Posterior vena cava (tissue), 2 donors: ENCODE results near the gene INPP4B. TPM values are rescaled to one million over a fixed set of nuclear protein-coding genes. Genes with fewer than 3 reads are reported as not detected.
A peak's percentile ranks its signal among the peaks of the same experiment; 100 is the strongest.

ENCODE experiments used
- DNase-seq: peaks from one replicate; pipeline ENCODE4 v3.0.0-alpha.2; 2020; ENCODE audit warnings: low spot score
- intact Hi-C, 2 donors: fragments of 100-400 bp; cut with DNase I; formaldehyde crosslinking; loops; one replicate each; pipeline versions ENCODE4 v1.14.1 to v1.14.2; 2022 to 2023
- long read RNA-seq, 2 donors: library from polyadenylated mRNA; unstranded; transcript quantifications; one replicate each; pipeline ENCODE4 v2.0.0, GENCODE V29; 2020 to 2021
- total RNA-seq, 2 donors: library from RNA; stranded (reverse); fragmentation: NEBNext Ultra II Directional; extraction: Animal tissue kit (Norgen Biotek cat#: 25700); gene quantifications; one replicate each; pipeline ENCODE4 v1.2.1, GENCODE V29; 2021
- donor health status: DM: yes; HTN: yes; CAD: no.
- donor health status: DM: yes; HTN: yes; CAD: no.

Gene INPP4B
- total RNA-seq: 10 to 100 TPM; 24.9 to 25.7 TPM
- long read RNA-seq, donor 1, partial matches to known transcripts: 3 of 19 reads
- long read RNA-seq, donor 1, other reads (novel, unspliced or antisense): 16 of 19 reads
- long read RNA-seq, donor 2, partial matches to known transcripts: 14 of 22 reads
- long read RNA-seq, donor 2, other reads (novel, unspliced or antisense): 7 of 22 reads

DNA sequence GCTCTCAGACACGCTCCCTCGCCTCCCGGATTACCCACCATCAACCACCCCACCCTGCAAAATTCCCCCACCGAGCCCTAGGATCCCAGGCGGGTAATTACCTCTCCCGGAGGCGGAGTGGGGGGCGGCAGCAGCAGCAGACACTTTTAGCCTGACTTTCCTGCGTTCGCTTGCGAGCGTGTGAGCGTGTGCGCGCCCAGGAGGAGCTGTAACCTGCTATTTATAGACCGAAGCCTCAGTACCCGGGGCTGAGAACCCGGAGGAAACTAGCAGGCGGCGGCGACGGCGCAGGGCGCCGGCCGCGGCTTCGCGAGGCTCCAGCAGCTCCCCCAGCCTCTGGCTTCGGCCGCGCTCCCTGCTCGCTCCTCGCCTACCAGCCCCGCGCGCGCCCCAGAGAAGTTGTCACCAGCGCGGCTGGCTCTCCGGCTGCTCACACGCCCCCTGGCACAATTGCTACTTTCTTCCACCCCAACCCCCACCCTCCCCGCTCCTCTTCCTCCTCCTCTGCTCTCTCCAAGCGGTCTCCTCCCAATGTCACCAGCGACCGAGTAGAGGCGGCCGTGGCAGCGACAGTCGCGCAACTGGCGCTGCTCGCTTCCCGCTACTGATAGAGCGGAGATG is at the start of gene INPP4B:
Gene INPP4B, minus strand, starts transcription at position 194 of the 621 bp plus-strand sequence.
- intact Hi-C loops: loop anchor here in 1 of 2 donors (10.0 kb wide), 1 partner anchor 721 kb away; no protein-coding TSS in a partner anchor
- DNase-seq: peak; percentile 81

GRCh38 chr4:142893012-142893411 is 46.9 kb upstream of the INPP4B start:
- intact Hi-C loops: no loop called here
- no peak for DNase-seq

- intact Hi-C loops: no loop called here
- no peak for DNase-seq
Observed at GRCh38 chr4:142886566-142886965, 40.5 kb upstream of the INPP4B start.

GRCh38 chr4:142883040-142883832 is 37.1 kb upstream of the INPP4B start:
- intact Hi-C loops: no loop called here
- no peak for DNase-seq

DNA sequence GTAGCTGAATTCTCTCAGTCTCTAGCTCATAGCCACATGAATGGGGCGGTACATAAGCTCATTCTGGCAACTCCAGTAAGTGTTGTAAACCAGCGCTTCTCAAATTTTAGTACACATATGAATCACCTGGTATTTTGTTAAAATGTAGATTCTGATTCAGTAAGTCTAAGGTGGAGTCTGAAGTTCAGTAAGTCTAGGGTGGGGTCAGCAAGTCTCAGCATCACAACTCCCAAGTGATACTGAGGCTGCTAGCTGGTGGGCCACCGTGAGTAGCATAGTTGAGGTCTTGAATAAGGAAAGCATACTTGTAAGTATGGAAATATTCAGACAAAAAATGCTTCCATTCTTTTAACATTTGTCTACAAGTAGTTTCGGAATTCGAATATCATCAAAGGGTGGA is 36.1 kb upstream of the INPP4B start:
- DNase-seq: no peak
- intact Hi-C loops: no loop called here

DNA sequence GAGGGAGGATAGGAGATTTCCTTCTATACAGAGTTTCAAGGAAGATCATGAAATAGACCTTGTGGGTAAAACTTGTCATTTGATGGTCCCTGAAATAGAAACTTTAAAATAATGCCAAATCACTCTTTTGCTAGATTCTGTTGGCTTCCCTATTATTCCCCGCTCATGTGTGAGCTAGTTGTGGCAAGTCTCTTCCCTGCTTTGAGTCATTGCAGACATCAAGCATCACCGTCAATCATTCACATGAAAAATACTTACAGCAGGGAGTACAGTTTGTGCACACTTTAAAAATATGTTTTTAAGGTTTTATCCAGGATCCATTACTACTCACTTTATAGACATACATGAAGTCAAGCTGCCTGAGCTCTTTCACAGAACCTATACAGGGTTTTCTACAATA is 35.2 kb upstream of the INPP4B start:
- intact Hi-C loops: no loop called here
- DNase-seq: no peak

DNA sequence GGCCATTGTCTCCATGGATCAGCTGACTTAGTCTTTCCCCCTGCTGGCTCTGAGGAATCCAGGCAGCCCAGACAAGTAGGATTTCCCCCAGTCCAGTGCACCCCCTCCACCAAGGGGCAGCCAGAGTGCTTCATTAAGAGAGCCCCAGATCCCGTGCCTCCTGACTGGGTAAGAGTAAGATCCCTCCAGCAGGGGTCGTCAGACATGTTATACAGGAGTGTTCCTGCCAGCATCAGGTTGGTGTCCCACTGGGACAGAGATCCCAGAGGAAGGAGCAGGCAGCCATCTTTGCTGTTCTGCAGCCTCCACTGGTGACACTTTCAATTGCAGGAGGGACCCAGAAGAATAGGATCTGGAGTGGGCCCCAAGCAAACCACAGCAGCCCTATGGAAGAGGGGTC is 29.0 kb upstream of the INPP4B start:
- DNase-seq: no peak
- intact Hi-C loops: no loop called here

- no peak for DNase-seq
- intact Hi-C loops: no loop called here
Observed at GRCh38 chr4:142874684-142875083, 28.6 kb upstream of the INPP4B start.

- DNase-seq: no peak
- intact Hi-C loops: no loop called here
Observed at GRCh38 chr4:142866685-142867084, 20.6 kb upstream of the INPP4B start.

- intact Hi-C loops: no loop called here
- DNase-seq: no peak
Observed at GRCh38 chr4:142861351-142861750, 15.2 kb upstream of the INPP4B start.

DNA sequence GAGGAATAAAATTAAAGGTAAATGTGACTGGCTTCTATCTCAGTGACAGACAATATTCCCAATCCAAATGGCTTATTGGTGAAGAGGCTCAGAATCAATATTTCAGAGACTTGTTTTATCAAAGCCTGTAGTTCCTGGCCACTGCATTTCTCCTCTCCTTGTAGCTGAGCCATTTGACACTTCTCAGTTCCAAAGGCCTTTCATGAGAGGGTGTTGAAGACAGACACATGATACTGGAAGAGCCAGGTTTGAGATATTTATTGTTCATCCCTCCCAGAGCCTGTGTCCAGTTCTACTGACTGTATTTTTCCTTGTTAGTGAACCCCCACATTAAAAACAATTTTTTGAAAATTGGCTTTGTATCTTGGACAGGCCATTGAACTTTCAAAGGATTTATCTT is 12.9 kb upstream of the INPP4B start:
- DNase-seq: no peak
- intact Hi-C loops: no loop called here

GRCh38 chr4:142858446-142858845 is 12.3 kb upstream of the INPP4B start:
- DNase-seq: no peak
- intact Hi-C loops: no loop called here

DNA sequence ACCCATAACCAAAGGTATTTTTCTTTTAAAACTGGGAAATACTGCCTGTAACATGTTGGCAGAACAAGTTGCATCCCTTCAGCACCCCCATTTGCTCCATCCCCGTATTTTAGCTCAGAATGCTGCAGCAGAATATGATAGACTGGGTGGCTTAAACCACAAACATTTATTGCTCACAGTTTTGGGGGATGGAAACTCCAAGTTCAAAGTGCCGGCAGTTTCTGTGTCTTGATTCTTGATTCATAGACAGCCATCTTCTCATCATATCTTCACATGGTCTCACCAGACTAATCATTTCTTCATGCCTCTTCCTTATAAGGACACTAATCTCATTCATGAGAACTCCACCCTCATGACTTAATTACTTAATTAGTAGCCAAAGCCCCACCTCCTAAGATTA is 10.5 kb upstream of the INPP4B start:
- no peak for DNase-seq
- intact Hi-C loops: no loop called here

GRCh38 chr4:142850478-142850877 is 4.4 kb upstream of the INPP4B start:
- intact Hi-C loops: no loop called here
- no peak for DNase-seq

DNA sequence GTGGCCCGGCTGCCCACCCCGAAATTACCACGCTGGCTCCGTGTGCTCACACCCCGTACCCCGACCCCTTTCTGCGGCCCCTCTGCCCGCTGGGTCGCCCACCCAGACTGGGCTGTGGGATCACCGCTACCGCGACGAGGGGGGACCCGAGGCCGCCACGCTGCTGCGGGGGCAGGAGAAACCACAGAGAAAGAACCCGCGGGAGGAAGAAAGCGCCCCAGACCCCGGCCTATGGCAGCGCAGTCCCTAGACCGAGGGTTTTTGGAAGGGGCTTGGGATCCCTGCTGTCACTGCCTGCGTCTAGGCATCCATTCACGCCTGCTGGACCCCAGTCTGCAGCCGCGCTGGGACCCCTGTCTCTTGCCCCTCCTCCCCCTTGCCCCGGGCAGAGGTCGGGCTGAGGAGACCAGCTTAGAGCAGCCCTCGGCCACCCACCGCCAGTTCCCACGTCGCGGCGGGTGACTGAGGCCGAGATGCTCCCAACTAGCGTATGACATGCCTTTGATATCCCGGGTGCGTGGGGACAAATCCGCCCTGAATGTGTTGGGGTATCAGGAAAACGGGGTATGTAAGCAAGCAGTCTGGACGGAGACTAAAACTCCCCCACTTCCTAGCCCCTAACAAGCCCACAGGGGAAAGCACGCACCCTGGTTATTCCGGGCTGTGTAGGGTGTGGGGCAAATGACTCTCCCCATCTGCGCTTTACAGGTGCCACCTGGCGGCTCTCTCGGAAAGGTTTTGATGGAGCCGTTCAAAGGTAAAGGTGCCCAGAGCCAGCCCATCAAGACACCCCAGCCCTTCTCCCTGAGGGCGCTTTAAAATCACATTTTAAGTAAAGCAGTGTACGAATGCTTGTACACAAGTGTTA is 862 bp upstream of the INPP4B start:
- DNase-seq: no peak
- intact Hi-C loops: loop anchor here in 1 of 2 donors (10.0 kb wide), 1 partner anchor 722 kb away; no protein-coding TSS in a partner anchor

DNA sequence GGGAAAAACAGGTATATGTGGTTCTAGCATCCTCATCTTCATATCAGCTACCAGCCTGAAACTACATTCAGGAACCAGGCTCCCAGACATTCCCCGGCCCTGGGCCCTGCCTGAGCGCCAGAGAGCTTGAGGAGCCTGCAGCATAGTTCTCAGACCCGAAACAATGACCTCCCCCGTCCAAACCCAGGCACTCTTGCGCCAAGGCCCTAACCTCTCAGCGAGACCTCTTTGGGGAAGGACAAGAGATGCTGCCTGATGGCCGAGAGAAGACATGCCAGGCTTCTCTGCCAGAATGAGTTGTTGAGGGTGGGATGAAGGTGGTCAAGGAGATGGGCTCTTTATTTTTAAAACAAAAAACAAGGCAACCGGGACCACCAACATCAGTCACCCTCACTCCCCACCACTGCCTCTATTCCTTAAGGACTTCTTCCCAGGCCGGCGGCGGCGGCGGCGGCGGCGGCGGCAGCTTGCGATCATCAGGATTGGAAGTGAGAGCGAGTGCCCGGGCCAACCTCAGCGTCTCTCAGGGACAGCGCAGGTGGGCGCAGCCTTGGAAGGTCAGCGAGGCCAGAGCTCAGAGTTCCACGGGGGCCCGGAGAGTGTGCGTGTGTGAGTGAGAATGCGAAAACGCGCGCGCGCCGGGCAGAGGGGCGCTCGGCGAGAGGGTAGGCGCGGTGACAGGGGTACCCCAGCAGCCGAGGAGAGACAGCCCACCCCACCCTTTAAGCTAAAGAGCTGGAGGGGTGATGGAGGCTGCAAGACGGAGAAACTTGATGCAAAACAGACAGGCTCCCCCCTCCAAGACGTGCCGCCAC is 601 bp downstream of the INPP4B start:
- peak; percentile 83 for DNase-seq
- intact Hi-C loops: loop anchor here in 1 of 2 donors (10.0 kb wide), 1 partner anchor 721 kb away; no protein-coding TSS in a partner anchor

GRCh38 chr4:142844782-142845181 is 1.3 kb downstream of the INPP4B start:
- intact Hi-C loops: loop anchor here in 1 of 2 donors (10.0 kb wide), 1 partner anchor 720 kb away; no protein-coding TSS in a partner anchor

GRCh38 chr4:142840516-142841123 is 5.5 kb downstream of the INPP4B start:
- intact Hi-C loops: loop anchor here in 1 of 2 donors (10.0 kb wide), 1 partner anchor 716 kb away; no protein-coding TSS in a partner anchor
- no peak for DNase-seq

More at GRCh38 chr4:142844782-142845181, 1.3 kb downstream of the INPP4B start:
- no peak for DNase-seq
